Upper lobe of left lung (tissue), 6 donors: ENCODE results near the gene SPDEF. TPM values are rescaled to one million over a fixed set of nuclear protein-coding genes. Genes with fewer than 3 reads are reported as not detected.
A peak's percentile ranks its signal among the peaks of the same experiment; 100 is the strongest.

Source experiments
- ATAC-seq, 2 donors: fragments of 200-7000 bp; cut with Tn5 transposase; one replicate each; pipeline ENCODE4 v1.9.1; 2022; ENCODE audit warnings: mild to moderate bottlenecking in 2 of 2, moderate library complexity in 2 of 2; ENCODE audit not compliant: low FRiP score in 2 of 2
- DNase-seq, 2 donors: peaks; one replicate each; pipeline ENCODE4 v3.0.0-alpha.2; 2019 to 2020
- H3K27ac ChIP-seq, 4 donors: fragments of 200-600 bp; sonication (generic); one replicate each; pipeline ENCODE4 v1.5.1; 2016 to 2019
- H3K27me3 ChIP-seq, 4 donors: fragments of 200-600 bp; sonication (generic); one replicate each; pipeline ENCODE4 v1.5.1; 2017 to 2019
- H3K36me3 ChIP-seq, 4 donors: fragments of 200-600 bp; sonication (generic); one replicate each; pipeline ENCODE4 v1.5.1; 2016 to 2019
- H3K4me1 ChIP-seq, 4 donors: fragments of 200-600 bp; sonication (generic); one replicate each; pipeline ENCODE4 v1.5.1; 2018 to 2019
- H3K4me3 ChIP-seq, 4 donors: fragments of 200-600 bp; sonication (generic); one replicate each; pipeline ENCODE4 v1.5.1; 2017 to 2019; ENCODE audit warnings: mild to moderate bottlenecking in 2 of 4, moderate library complexity in 1 of 4
- H3K9me3 ChIP-seq, 4 donors: fragments of 200-600 bp; sonication (generic); one replicate each; pipeline ENCODE4 v1.5.1; 2018 to 2019
- CTCF ChIP-seq, 6 experiments: fragments of 450-650 bp in 4 of 6; fragments of 200-600 bp in 2 of 6; sonication (generic) in 2 of 6; IDR thresholded peaks; one replicate each; pipeline ENCODE4 v1.5.1; 2016 to 2019; ENCODE audit warnings: antibody characterized with exemption in 6 of 6
- EP300 ChIP-seq, 4 donors: sonication (generic); formaldehyde crosslinking; IDR thresholded peaks; one replicate each; pipeline ENCODE4 v1.5.1; 2017; ENCODE audit warnings: antibody characterized with exemption in 4 of 4, control low read depth in 2 of 4
- POLR2A ChIP-seq, 4 donors: fragments of 450-650 bp; IDR thresholded peaks; one replicate each; pipeline ENCODE4 v1.5.1; 2016 to 2017; ENCODE audit warnings: antibody characterized with exemption in 4 of 4, mild to moderate bottlenecking in 2 of 4
- POLR2AphosphoS5 ChIP-seq, 2 donors: sonication (generic); formaldehyde crosslinking; IDR thresholded peaks; one replicate each; pipeline ENCODE4 v1.5.1; 2017; ENCODE audit warnings: antibody characterized with exemption in 2 of 2
- WGBS, 2 donors: methylation state at CpG; one replicate each; pipeline ENCODE4 v1.1.5; 2017 to 2018; 5-methylcytosine and 5-hydroxymethylcytosine counted together
- total RNA-seq, 6 donors: library from RNA; depleted of rRNA in 4 of 6; stranded (reverse); fragments of >200 nt in 4 of 6; gene quantifications; one replicate each; pipeline versions ENCODE4 v1.1.0 to v1.2.1, GENCODE V29; 2016 to 2021
- donor health status: DM: no; HTN: no; CAD: no; lungs with moderate emphysema.
- donor health status: DM: no; HTN: yes; CAD: no; lungs with severe emphysema.

SPDEF gene
- total RNA-seq, 6 donors from 2014 or later, result 0.61 to 5.2 (median 3.8) TPM

GRCh38 chr6:34549804-34550202, 6.3 kb downstream of the SPDEF start:
- H3K27ac ChIP-seq, result no peak overlapping the region
- no peaks in the 10 kb centered on the region for H3K9me3 ChIP-seq
- ATAC-seq (no peak), DNase-seq (no peak)
- WGBS, 2 donors, result 77 to 100% methylated on average over 1 of the region's 2 CpGs
- H3K4me1 ChIP-seq, result peaks cover 11 to 27% (median 15%) of the 10 kb centered on the region in 4 donors
- no peaks in the 10 kb centered on the region for H3K27me3 ChIP-seq
- TF ChIP-seq CTCF (IDR thresholded peaks at IDR 0.05), result no peak
- TF ChIP-seq EP300 (IDR thresholded peaks at IDR 0.05), result no peak
- no peak for TF ChIP-seq POLR2AphosphoS5 (IDR thresholded peaks at IDR 0.05)
- TF ChIP-seq POLR2A (IDR thresholded peaks at IDR 0.05), result no peak
- H3K4me3 ChIP-seq, result no peak overlapping the region
- H3K36me3 ChIP-seq, result no peaks in the 10 kb centered on the region

- Histone ChIP-seq H3K27me3 (no peaks in the 10 kb centered on the region), H3K36me3 (no peaks in the 10 kb centered on the region), H3K9me3 (no peaks in the 10 kb centered on the region), H3K4me1 (peaks cover 11 to 27% (median 15%) of the 10 kb centered on the region in 4 donors), H3K27ac (no peak overlapping the region), H3K4me3 (no peak overlapping the region)
- TF ChIP-seq EP300 (IDR thresholded peaks at IDR 0.05) (no peak), CTCF (IDR thresholded peaks at IDR 0.05) (no peak), POLR2AphosphoS5 (IDR thresholded peaks at IDR 0.05) (no peak), POLR2A (IDR thresholded peaks at IDR 0.05) (no peak)
- WGBS, 2 donors, result 83 to 88% methylated on average over 11 to 16 of the region's 16 CpGs
- no peak for ATAC-seq
- no peak for DNase-seq
Observed at GRCh38 chr6:34549026-34549803, 6.9 kb downstream of the SPDEF start.

- WGBS, 2 donors, result 72 to 79% methylated on average over 9 to 11 of the region's 11 CpGs
- ATAC-seq, result no peak
- no peak for DNase-seq
- no peaks in the 10 kb centered on the region for H3K36me3 ChIP-seq
- no peak overlapping the region for H3K4me3 ChIP-seq
- H3K9me3 ChIP-seq, result no peaks in the 10 kb centered on the region
- no peaks in the 10 kb centered on the region for H3K27me3 ChIP-seq
- no peak overlapping the region for H3K27ac ChIP-seq
- TF ChIP-seq POLR2AphosphoS5 (IDR thresholded peaks at IDR 0.05), result no peak
- TF ChIP-seq CTCF (IDR thresholded peaks at IDR 0.05), result no peak
- TF ChIP-seq POLR2A (IDR thresholded peaks at IDR 0.05), result no peak
- no peak for TF ChIP-seq EP300 (IDR thresholded peaks at IDR 0.05)
- H3K4me1 ChIP-seq, result peaks cover 11 to 25% (median 13%) of the 10 kb centered on the region in 4 donors
Observed at GRCh38 chr6:34547701-34548644, 8.2 kb downstream of the SPDEF start.

GRCh38 chr6:34546551-34547321, 9.4 kb downstream of the SPDEF start:
- Histone ChIP-seq H3K36me3 (no peaks in the 10 kb centered on the region), H3K4me3 (no peak overlapping the region), H3K27me3 (no peaks in the 10 kb centered on the region), H3K27ac (no peak overlapping the region), H3K4me1 (peaks cover 11 to 24% (median 13%) of the 10 kb centered on the region in 4 donors), H3K9me3 (no peaks in the 10 kb centered on the region)
- WGBS, 2 donors, result 7 to 19% methylated on average over 2 to 9 of the region's 11 CpGs
- TF ChIP-seq POLR2AphosphoS5 (IDR thresholded peaks at IDR 0.05), result no peak
- no peak for TF ChIP-seq EP300 (IDR thresholded peaks at IDR 0.05)
- TF ChIP-seq CTCF (IDR thresholded peaks at IDR 0.05), result no peak
- no peak for TF ChIP-seq POLR2A (IDR thresholded peaks at IDR 0.05)
- peak; percentile 51 to 75 for DNase-seq
- ATAC-seq, result no peak
